Stimulated activated CD4-positive, alpha-beta T cell treated with anti-CD3 and anti-CD28 coated beads, Interleukin-12 subunit alpha, Interleukin-12 subunit beta, amount 100 ng/mL, for 48 hours (primary cell): ENCODE measurements around the gene JAG2.

ENCODE experiments used
- DNase-seq, 3 donors: peaks; one replicate each; pipeline ENCODE4 v3.0.0-alpha.2; 2020; ENCODE audit warnings: low read depth in 2 of 3, low spot score in 1 of 3

The JAG2 gene

GRCh38 chr14:105182296-105183020 lies 13.9 kb upstream of the JAG2 start:
- DNase-seq, result no peak

- no peak for DNase-seq
These were observed 13.1 kb upstream of the JAG2 start for GRCh38 chr14:105181549-105182295.

GRCh38 chr14:105180592-105181548 lies 12.3 kb upstream of the JAG2 start, which contains the start of gene NUDT14:
TSS of gene NUDT14 (minus strand) at chr14:105181312. CDS start at chr14:105181209, 103 bp downstream.
- peak; percentile 71 to 78 (median 72) for DNase-seq

- DNase-seq, result no peak
These were observed 10.6 kb upstream of the JAG2 start for GRCh38 chr14:105179191-105179590.

- DNase-seq, result no peak
These were observed 10.2 kb upstream of the JAG2 start for GRCh38 chr14:105178868-105179140.

GRCh38 chr14:105178069-105178867 lies 9.7 kb upstream of the JAG2 start:
- no peak for DNase-seq

- no peak for DNase-seq
These were observed 8.5 kb upstream of the JAG2 start for GRCh38 chr14:105177082-105177481.

GRCh38 chr14:105176513-105176912 lies 7.9 kb upstream of the JAG2 start:
- no peak for DNase-seq

- DNase-seq, result no peak
These were observed 5.6 kb upstream of the JAG2 start for GRCh38 chr14:105173901-105174894.

GRCh38 chr14:105173145-105173544 lies 4.6 kb upstream of the JAG2 start:
- no peak for DNase-seq

GRCh38 chr14:105172476-105172875 lies 3.9 kb upstream of the JAG2 start:
- DNase-seq, result no peak

- no peak for DNase-seq
These were observed 2.6 kb upstream of the JAG2 start for GRCh38 chr14:105171004-105171673.

GRCh38 chr14:105169776-105170655 lies 1.4 kb upstream of the JAG2 start:
- no peak for DNase-seq

GRCh38 chr14:105168979-105169507 lies 467 bp upstream of the JAG2 start:
- DNase-seq, result no peak

GRCh38 chr14:105168093-105168420 lies 519 bp downstream of the JAG2 start:
- no peak for DNase-seq

GRCh38 chr14:105167303-105168092 lies 1.1 kb downstream of the JAG2 start:
- no peak for DNase-seq
